Uterus (tissue), 2 donors: ENCODE measurements around the gene MRTFB.

Experiments used
- POLR2A ChIP-seq, 2 donors: fragments of 450-650 bp; IDR thresholded peaks; one replicate each; pipeline ENCODE4 v1.6.1; 2016; ENCODE audit warnings: antibody characterized with exemption in 2 of 2, mild to moderate bottlenecking in 1 of 2, moderate library complexity in 1 of 2
- TF ChIP-seq, protein P1 (sequence below), 4 experiments: fragments of 200-600 bp in 2 of 4; fragments of 450-650 bp in 2 of 4; sonication (generic) in 2 of 4; IDR thresholded peaks; one replicate each; pipeline ENCODE4 v1.5.1; 2016 to 2019; ENCODE audit warnings: antibody characterized with exemption in 4 of 4, mild to moderate bottlenecking in 2 of 4, moderate library complexity in 1 of 4

- TF ChIP-seq, protein P1, sequence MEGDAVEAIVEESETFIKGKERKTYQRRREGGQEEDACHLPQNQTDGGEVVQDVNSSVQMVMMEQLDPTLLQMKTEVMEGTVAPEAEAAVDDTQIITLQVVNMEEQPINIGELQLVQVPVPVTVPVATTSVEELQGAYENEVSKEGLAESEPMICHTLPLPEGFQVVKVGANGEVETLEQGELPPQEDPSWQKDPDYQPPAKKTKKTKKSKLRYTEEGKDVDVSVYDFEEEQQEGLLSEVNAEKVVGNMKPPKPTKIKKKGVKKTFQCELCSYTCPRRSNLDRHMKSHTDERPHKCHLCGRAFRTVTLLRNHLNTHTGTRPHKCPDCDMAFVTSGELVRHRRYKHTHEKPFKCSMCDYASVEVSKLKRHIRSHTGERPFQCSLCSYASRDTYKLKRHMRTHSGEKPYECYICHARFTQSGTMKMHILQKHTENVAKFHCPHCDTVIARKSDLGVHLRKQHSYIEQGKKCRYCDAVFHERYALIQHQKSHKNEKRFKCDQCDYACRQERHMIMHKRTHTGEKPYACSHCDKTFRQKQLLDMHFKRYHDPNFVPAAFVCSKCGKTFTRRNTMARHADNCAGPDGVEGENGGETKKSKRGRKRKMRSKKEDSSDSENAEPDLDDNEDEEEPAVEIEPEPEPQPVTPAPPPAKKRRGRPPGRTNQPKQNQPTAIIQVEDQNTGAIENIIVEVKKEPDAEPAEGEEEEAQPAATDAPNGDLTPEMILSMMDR (IDR thresholded peaks at IDR 0.05): no peak
- TF ChIP-seq POLR2A (IDR thresholded peaks at IDR 0.05): no peak
Measured at GRCh38 chr16:14056970-14057369, 14.1 kb upstream of the MRTFB start.
